ENCODE data around the gene KBTBD12.
"Not testable (repeated sequence)": the region's sequence is repeated elsewhere in the genome, so short reads cannot be mapped to it uniquely, and the experiment has no call there.

Gene KBTBD12

GRCh38 chr3:127903611-127904375, 11.2 kb upstream of the KBTBD12 start:
- no peak for DNase-seq

GRCh38 chr3:127905556-127905955, 9.5 kb upstream of the KBTBD12 start:
- DNase-seq = no peak

GRCh38 chr3:127906653-127907052, 8.4 kb upstream of the KBTBD12 start:
- not testable (repeated sequence) for DNase-seq

- DNase-seq = no peak
Observed at GRCh38 chr3:127908202-127908601, 6.8 kb upstream of the KBTBD12 start.

- no peak for DNase-seq
Observed at GRCh38 chr3:127908951-127909350, 6.1 kb upstream of the KBTBD12 start.

GRCh38 chr3:127909646-127910045, 5.4 kb upstream of the KBTBD12 start:
- no peak for DNase-seq

GRCh38 chr3:127911421-127911931, 3.6 kb upstream of the KBTBD12 start:
- DNase-seq = no peak

- not testable (repeated sequence) for DNase-seq
Observed at GRCh38 chr3:127913841-127914240, 1.2 kb upstream of the KBTBD12 start.

- no peak for DNase-seq
Observed at GRCh38 chr3:127914584-127914983, 448 bp upstream of the KBTBD12 start.

GRCh38 chr3:127915937-127916493, 983 bp downstream of the KBTBD12 start:
- no peak for DNase-seq

- DNase-seq = no peak
Observed at GRCh38 chr3:127920738-127921137, 5.7 kb downstream of the KBTBD12 start.

GRCh38 chr3:127923611-127924010, 8.6 kb downstream of the KBTBD12 start:
- DNase-seq = no peak

GRCh38 chr3:127925384-127925783, 10.4 kb downstream of the KBTBD12 start:
- no peak for DNase-seq

GRCh38 chr3:127927829-127928604, 13.0 kb downstream of the KBTBD12 start:
- DNase-seq = no peak

GRCh38 chr3:127929818-127930413, 14.9 kb downstream of the KBTBD12 start:
- DNase-seq = no peak

GRCh38 chr3:127933396-127933795, 18.4 kb downstream of the KBTBD12 start:
- DNase-seq = no peak

- no peak for DNase-seq
Observed at GRCh38 chr3:127938800-127939199, 23.8 kb downstream of the KBTBD12 start.

GRCh38 chr3:127940116-127940515, 25.1 kb downstream of the KBTBD12 start:
- DNase-seq = no peak

GRCh38 chr3:127942613-127943012, 27.6 kb downstream of the KBTBD12 start:
- DNase-seq = no peak

GRCh38 chr3:127948211-127948610, 33.2 kb downstream of the KBTBD12 start:
- no peak for DNase-seq

- no peak for DNase-seq
Observed at GRCh38 chr3:127949446-127950055, 34.5 kb downstream of the KBTBD12 start.

GRCh38 chr3:127951276-127951675, 36.2 kb downstream of the KBTBD12 start:
- no peak for DNase-seq

Data from NCI-H526 treated with DMSO at 0.1 percent for 48 hours (cell line).